Trophoblast cell (in vitro differentiated cells and primary cell): ENCODE data around the gene PXN.
A peak's percentile ranks its signal among the peaks of the same experiment; 100 is the strongest.
"Not testable (repeated sequence)": the region's sequence is repeated elsewhere in the genome, so short reads cannot be mapped to it uniquely, and the experiment has no call there.

Source experiments
- DNase-seq, 2 donors: peaks; one replicate each; pipeline ENCODE4 v3.0.0-alpha.2; 2016
- H2AFZ ChIP-seq: 2 replicates; pipeline ENCODE4 v1.6.1; 2013; ENCODE audit warnings: low read length, moderate library complexity, mild to moderate bottlenecking; ENCODE audit not compliant: insufficient read depth, poor library complexity
- H2AK5ac ChIP-seq: 2 replicates; pipeline ENCODE4 v1.6.1; 2013; ENCODE audit warnings: mild to moderate bottlenecking, low read length
- H2BK120ac ChIP-seq: 2 replicates; pipeline ENCODE4 v1.6.1; 2013; ENCODE audit warnings: low read length, mild to moderate bottlenecking, moderate library complexity; ENCODE audit not compliant: insufficient read depth, poor library complexity
- H2BK12ac ChIP-seq: 2 replicates; pipeline ENCODE4 v1.6.1; 2013; ENCODE audit warnings: mild to moderate bottlenecking, low read length, moderate library complexity
- H2BK5ac ChIP-seq: 2 replicates; pipeline ENCODE4 v1.6.1; 2013; ENCODE audit warnings: low read length, low read depth, moderate library complexity, mild to moderate bottlenecking; ENCODE audit not compliant: poor library complexity
- H3K14ac ChIP-seq: 2 replicates; pipeline ENCODE4 v1.6.1; 2013; ENCODE audit warnings: mild to moderate bottlenecking, low read length
- H3K18ac ChIP-seq: 2 replicates; pipeline ENCODE4 v1.6.1; 2013; ENCODE audit warnings: mild to moderate bottlenecking, low read length
- H3K23ac ChIP-seq: 2 replicates; pipeline ENCODE4 v1.6.1; 2013; ENCODE audit warnings: low read length
- H3K27ac ChIP-seq: 2 replicates; pipeline ENCODE4 v1.5.1; 2013; ENCODE audit warnings: low read depth, mild to moderate bottlenecking, inconsistent platforms, low read length, moderate library complexity
- H3K27me3 ChIP-seq: 2 replicates; pipeline ENCODE4 v1.6.1; 2013; ENCODE audit warnings: inconsistent platforms, mild to moderate bottlenecking, low read length, moderate library complexity; ENCODE audit not compliant: insufficient read depth
- H3K36me3 ChIP-seq, 2 experiments: 1 replicate in 1 of 2; 2 replicates in 1 of 2; pipeline ENCODE4 v1.6.1; 2013; ENCODE audit warnings: low read length in 2 of 2, mild to moderate bottlenecking in 2 of 2, moderate library complexity in 1 of 2; ENCODE audit not compliant: insufficient read depth in 2 of 2, control insufficient read depth in 1 of 2
- H3K4ac ChIP-seq: 2 replicates; pipeline ENCODE4 v1.6.1; 2013; ENCODE audit warnings: low read depth, mild to moderate bottlenecking, low read length, moderate library complexity
- H3K4me1 ChIP-seq, 2 experiments: 1 replicate in 1 of 2; 2 replicates in 1 of 2; pipeline ENCODE4 v1.6.1; 2013; ENCODE audit warnings: low read length in 2 of 2, mild to moderate bottlenecking in 2 of 2, moderate library complexity in 1 of 2; ENCODE audit not compliant: insufficient read depth in 2 of 2, control insufficient read depth in 1 of 2
- H3K4me2 ChIP-seq: 2 replicates; pipeline ENCODE4 v1.6.1; 2013; ENCODE audit warnings: inconsistent platforms, mild to moderate bottlenecking, low read length, moderate library complexity
- H3K4me3 ChIP-seq: 2 replicates; pipeline ENCODE4 v1.5.1; 2013; ENCODE audit warnings: mild to moderate bottlenecking, low read depth, low read length, inconsistent platforms
- H3K79me1 ChIP-seq: one replicate; pipeline ENCODE4 v1.6.1; 2013; ENCODE audit warnings: low read length
- H3K79me2 ChIP-seq: 2 replicates; pipeline ENCODE4 v1.6.1; 2013; ENCODE audit warnings: low read length, mild to moderate bottlenecking; ENCODE audit not compliant: control insufficient read depth, insufficient read depth, poor library complexity
- H3K9ac ChIP-seq: 2 replicates; pipeline ENCODE4 v1.6.1; 2013; ENCODE audit warnings: mild to moderate bottlenecking, low read length
- H3K9me3 ChIP-seq: 2 replicates; pipeline ENCODE4 v1.6.1; 2013; ENCODE audit warnings: low read depth, mild to moderate bottlenecking, control low read depth, inconsistent platforms, low read length; ENCODE audit not compliant: insufficient read depth
- H4K12ac ChIP-seq: 2 replicates; pipeline ENCODE4 v1.6.1; 2013; ENCODE audit warnings: low read depth, mild to moderate bottlenecking, low read length, moderate library complexity
- H4K8ac ChIP-seq: 2 replicates; pipeline ENCODE4 v1.6.1; 2013; ENCODE audit warnings: low read depth, mild to moderate bottlenecking, low read length, moderate library complexity
- H4K91ac ChIP-seq: one replicate; pipeline ENCODE4 v1.6.1; 2013; ENCODE audit warnings: low read depth, mild to moderate bottlenecking, low read length, moderate library complexity
- WGBS: extraction: QIAGEN DNeasy Blood & Tissue Kit; methylation state at CpG from one replicate; pipeline ENCODE4 v1.1.7; 2013; ENCODE audit warnings: missing lambda C conversion rate; ENCODE audit not compliant: insufficient read length, insufficient coverage; ENCODE audit errors: extremely low coverage; 5-methylcytosine and 5-hydroxymethylcytosine counted together

The PXN gene

GRCh38 chr12:120199025-120199424 lies 66.5 kb downstream of the PXN start:
- Histone ChIP-seq H3K9ac (peak overlapping the region; percentile 45), H2AK5ac (no peak overlapping the region), H4K12ac (no peak overlapping the region), H4K91ac (no peak overlapping the region), H3K9me3 (no peaks in the 10 kb centered on the region), H3K4ac (peak overlapping the region; percentile 15), H3K27me3 (no peaks in the 10 kb centered on the region), H3K14ac (no peak overlapping the region), H2BK5ac (no peak overlapping the region), H3K79me1 (peaks cover 21% of the 10 kb centered on the region), H3K79me2 (peaks cover 18% of the 10 kb centered on the region), H2BK12ac (no peak overlapping the region), H3K23ac (no peak overlapping the region), H2BK120ac (no peak overlapping the region), H3K4me3 (no peak overlapping the region), H3K4me2 (peak overlapping the region; percentile 58), H2AFZ (no peak overlapping the region), H4K8ac (no peak overlapping the region), H3K36me3 (peaks cover 30 to 39% of the 10 kb centered on the region in 2 experiments), H3K18ac (no peak overlapping the region), H3K27ac (no peak overlapping the region), H3K4me1 (peaks cover 4 to 14% of the 10 kb centered on the region in 2 experiments)
- no peak for DNase-seq
- no CpG with 5 or more reads among the region's 7 CpGs for WGBS

DNA sequence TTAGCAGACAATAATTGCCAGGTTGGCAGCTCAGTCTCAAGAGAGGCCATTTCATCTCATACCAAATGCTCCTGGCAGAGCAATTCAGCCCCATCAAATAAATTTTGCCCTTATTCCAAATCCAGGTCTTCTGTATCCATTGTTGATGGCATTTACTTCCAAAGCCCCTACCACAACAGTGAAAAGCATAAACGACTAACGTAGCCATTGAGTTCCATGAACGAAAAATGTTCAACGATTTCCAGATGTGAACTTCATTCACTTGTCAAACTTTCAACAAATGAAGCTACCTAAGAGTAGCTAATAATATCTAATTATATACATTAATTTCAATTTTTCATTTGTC lies 68.0 kb downstream of the PXN start:
- Histone ChIP-seq H2BK12ac (no peak overlapping the region), H4K12ac (no peak overlapping the region)
- WGBS: no CpG with 5 or more reads among the region's 4 CpGs

DNA sequence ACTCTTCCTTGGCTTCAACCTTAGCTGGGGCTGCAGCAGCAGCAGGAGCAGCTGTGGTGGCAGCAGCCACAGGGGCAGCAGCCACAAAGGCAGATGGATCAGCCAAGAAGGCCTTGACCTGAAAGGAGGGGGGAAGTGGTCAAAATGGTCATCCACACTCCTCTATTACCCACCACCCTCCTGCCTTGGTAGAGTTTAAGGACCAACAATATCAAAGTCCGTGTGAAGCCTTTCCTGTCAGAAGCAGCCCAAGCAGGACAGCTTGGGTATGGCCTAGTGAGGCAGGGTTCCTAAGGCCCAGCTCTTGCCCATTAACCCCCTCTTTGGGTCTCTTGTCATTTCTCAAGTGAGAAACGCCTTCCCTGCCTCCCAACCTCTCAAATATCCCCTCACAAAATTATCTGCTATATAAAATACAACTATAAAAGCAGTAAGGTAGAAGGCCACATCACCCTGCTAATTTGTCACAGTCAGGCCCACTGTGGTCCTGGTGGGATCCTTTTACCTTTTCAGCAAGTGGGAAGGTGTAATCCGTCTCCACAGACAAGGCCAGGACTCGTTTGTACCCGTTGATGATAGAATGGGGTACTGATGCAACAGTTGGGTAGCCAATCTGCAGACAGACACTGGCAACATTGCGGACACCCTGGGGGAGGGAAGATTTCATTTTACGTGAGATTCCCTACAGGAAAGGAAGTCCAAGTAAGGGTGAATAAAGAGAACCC lies 68.6 kb downstream of the PXN start:
- not testable (repeated sequence) for H2BK5ac ChIP-seq, H3K4me3 ChIP-seq, H2AK5ac ChIP-seq, H4K8ac ChIP-seq, H2BK120ac ChIP-seq, H2AFZ ChIP-seq, H3K4me2 ChIP-seq, H4K12ac ChIP-seq, H3K27me3 ChIP-seq, H3K23ac ChIP-seq, H4K91ac ChIP-seq, H2BK12ac ChIP-seq, H3K9me3 ChIP-seq, H3K14ac ChIP-seq, DNase-seq, H3K4ac ChIP-seq, H3K18ac ChIP-seq, H3K27ac ChIP-seq, H3K9ac ChIP-seq
- Histone ChIP-seq H3K36me3 (peaks cover 30 to 39% of the 10 kb centered on the region in 2 experiments), H3K79me2 (peaks cover 18% of the 10 kb centered on the region), H3K79me1 (peaks cover 21% of the 10 kb centered on the region), H3K4me1 (peaks cover 4 to 19% of the 10 kb centered on the region in 2 experiments)
- no CpG with 5 or more reads among the region's 7 CpGs for WGBS

More for the DNA sequence above, 68.0 kb downstream of the PXN start:
- Histone ChIP-seq H2BK120ac (no peak overlapping the region), H4K91ac (no peak overlapping the region), H3K27ac (no peak overlapping the region), H2AFZ (no peak overlapping the region), H3K23ac (no peak overlapping the region), H4K8ac (no peak overlapping the region), H2AK5ac (no peak overlapping the region), H3K4ac (no peak overlapping the region), H3K4me3 (no peak overlapping the region), H3K14ac (no peak overlapping the region), H3K4me2 (no peak overlapping the region), H3K18ac (no peak overlapping the region), H2BK5ac (no peak overlapping the region), H3K9me3 (no peaks in the 10 kb centered on the region), H3K27me3 (no peaks in the 10 kb centered on the region), H3K79me2 (peaks cover 18% of the 10 kb centered on the region), H3K9ac (no peak overlapping the region), H3K36me3 (peaks cover 30 to 39% of the 10 kb centered on the region in 2 experiments), H3K79me1 (peaks cover 21% of the 10 kb centered on the region), H3K4me1 (peaks cover 4 to 19% of the 10 kb centered on the region in 2 experiments)
- no peak for DNase-seq

DNA sequence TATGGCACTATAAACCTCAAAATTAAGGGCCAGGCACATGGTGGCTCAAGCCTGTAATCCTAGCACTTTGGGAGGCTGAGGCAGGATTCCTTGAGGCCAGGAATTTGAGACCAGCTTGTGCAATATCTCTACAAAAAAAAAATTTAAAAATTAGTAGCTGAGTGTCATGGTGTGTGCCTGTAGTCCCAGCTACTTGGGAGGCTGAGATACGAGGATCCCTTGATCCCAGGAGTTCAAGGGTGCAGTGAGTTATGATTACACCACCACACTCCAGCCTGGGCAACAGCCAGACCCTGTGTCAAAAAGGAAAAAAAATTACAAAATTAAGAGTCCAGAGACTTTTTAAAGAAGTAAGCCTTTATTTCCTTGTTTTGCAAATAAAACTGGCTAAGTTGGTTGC lies 69.2 kb downstream of the PXN start:
- Histone ChIP-seq H2AK5ac (no peak overlapping the region), H3K27me3 (no peaks in the 10 kb centered on the region), H4K91ac (no peak overlapping the region), H3K4me3 (no peak overlapping the region), H2BK12ac (no peak overlapping the region), H3K27ac (peak overlapping the region; percentile 94), H3K4ac (no peak overlapping the region), H3K36me3 (peaks cover 30 to 39% of the 10 kb centered on the region in 2 experiments), H2BK5ac (no peak overlapping the region), H3K79me1 (peaks cover 19% of the 10 kb centered on the region), H3K4me1 (peaks cover 4 to 19% of the 10 kb centered on the region in 2 experiments), H3K18ac (no peak overlapping the region), H2BK120ac (no peak overlapping the region), H2AFZ (no peak overlapping the region), H4K12ac (no peak overlapping the region), H3K9ac (no peak overlapping the region), H3K4me2 (no peak overlapping the region), H3K9me3 (no peaks in the 10 kb centered on the region), H3K79me2 (peaks cover 18% of the 10 kb centered on the region), H4K8ac (no peak overlapping the region), H3K23ac (no peak overlapping the region), H3K14ac (no peak overlapping the region)
- peak in 1 of 2 donors; percentile 41 for DNase-seq
- no CpG with 5 or more reads among the region's 1 CpG for WGBS
